Left hindlimb (tissue), 1 donor: ENCODE data around the gene MRPS11.
"Not testable (repeated sequence)": the region's sequence is repeated elsewhere in the genome, so short reads cannot be mapped to it uniquely, and the experiment has no call there.

Experiments used
- DNase-seq: peaks from one replicate; pipeline ENCODE4 v3.0.0-alpha.2; 2018

MRPS11 gene

GRCh38 chr15:88497109-88497765 lies 29.7 kb downstream of the MRPS11 start:
- no peak for DNase-seq

GRCh38 chr15:88498996-88499395 lies 31.5 kb downstream of the MRPS11 start:
- no peak for DNase-seq

- no peak for DNase-seq
These were observed 36.9 kb downstream of the MRPS11 start for GRCh38 chr15:88504445-88504844.

GRCh38 chr15:88505721-88506120 lies 38.2 kb downstream of the MRPS11 start:
- DNase-seq: no peak

- DNase-seq: no peak
These were observed 39.1 kb downstream of the MRPS11 start for GRCh38 chr15:88506628-88507027.

- DNase-seq: no peak
These were observed 41.8 kb downstream of the MRPS11 start for GRCh38 chr15:88509321-88509720.

- no peak for DNase-seq
These were observed 42.5 kb downstream of the MRPS11 start for GRCh38 chr15:88509964-88510363.

GRCh38 chr15:88511161-88511560 lies 43.7 kb downstream of the MRPS11 start:
- no peak for DNase-seq

GRCh38 chr15:88512078-88512477 lies 44.6 kb downstream of the MRPS11 start:
- DNase-seq: no peak

- DNase-seq: no peak
These were observed 45.1 kb downstream of the MRPS11 start for GRCh38 chr15:88512601-88513000.

- no peak for DNase-seq
These were observed 45.7 kb downstream of the MRPS11 start for GRCh38 chr15:88513195-88513594.

GRCh38 chr15:88518903-88519302 lies 51.4 kb downstream of the MRPS11 start:
- DNase-seq: no peak

- DNase-seq: not testable (repeated sequence)
These were observed 56.6 kb downstream of the MRPS11 start for GRCh38 chr15:88524094-88524493.

- DNase-seq: no peak
These were observed 57.9 kb downstream of the MRPS11 start for GRCh38 chr15:88525418-88525817.

- DNase-seq: no peak
These were observed 58.9 kb downstream of the MRPS11 start for GRCh38 chr15:88526247-88526879.

- no peak for DNase-seq
These were observed 61.6 kb downstream of the MRPS11 start for GRCh38 chr15:88529021-88529630.
